Muscle layer of colon (tissue), 2 donors: Measurements from ENCODE around the gene FIBCD1.

Experiments used
- H3K27ac ChIP-seq: one replicate; pipeline ENCODE4 v1.7.0; 2013; ENCODE audit warnings: low read depth, mild to moderate bottlenecking, low read length, moderate library complexity
- H3K27me3 ChIP-seq, 2 donors: one replicate each; pipeline ENCODE4 v1.7.0; 2013; ENCODE audit warnings: low read length in 2 of 2, mild to moderate bottlenecking in 2 of 2; ENCODE audit not compliant: insufficient read depth in 2 of 2, control insufficient read depth in 1 of 2
- H3K36me3 ChIP-seq: one replicate; pipeline ENCODE4 v1.7.0; 2013; ENCODE audit warnings: mild to moderate bottlenecking, low read length; ENCODE audit not compliant: insufficient read depth
- H3K4me1 ChIP-seq: one replicate; pipeline ENCODE4 v1.7.0; 2013; ENCODE audit warnings: mild to moderate bottlenecking, low read length; ENCODE audit not compliant: insufficient read depth
- H3K4me3 ChIP-seq, 2 donors: one replicate each; pipeline ENCODE4 v1.7.0; 2013; ENCODE audit warnings: low read length in 2 of 2, low read depth in 1 of 2, mild to moderate bottlenecking in 1 of 2, moderate library complexity in 1 of 2
- H3K9ac ChIP-seq: one replicate; pipeline ENCODE4 v1.7.0; 2013; ENCODE audit warnings: low read length
- H3K9me3 ChIP-seq: one replicate; pipeline ENCODE4 v1.7.0; 2013; ENCODE audit warnings: mild to moderate bottlenecking, low read length
- donor health status: abdominal sarcoma.
- donor health status: Adenocarcinoma of cecum.

FIBCD1 gene

DNA sequence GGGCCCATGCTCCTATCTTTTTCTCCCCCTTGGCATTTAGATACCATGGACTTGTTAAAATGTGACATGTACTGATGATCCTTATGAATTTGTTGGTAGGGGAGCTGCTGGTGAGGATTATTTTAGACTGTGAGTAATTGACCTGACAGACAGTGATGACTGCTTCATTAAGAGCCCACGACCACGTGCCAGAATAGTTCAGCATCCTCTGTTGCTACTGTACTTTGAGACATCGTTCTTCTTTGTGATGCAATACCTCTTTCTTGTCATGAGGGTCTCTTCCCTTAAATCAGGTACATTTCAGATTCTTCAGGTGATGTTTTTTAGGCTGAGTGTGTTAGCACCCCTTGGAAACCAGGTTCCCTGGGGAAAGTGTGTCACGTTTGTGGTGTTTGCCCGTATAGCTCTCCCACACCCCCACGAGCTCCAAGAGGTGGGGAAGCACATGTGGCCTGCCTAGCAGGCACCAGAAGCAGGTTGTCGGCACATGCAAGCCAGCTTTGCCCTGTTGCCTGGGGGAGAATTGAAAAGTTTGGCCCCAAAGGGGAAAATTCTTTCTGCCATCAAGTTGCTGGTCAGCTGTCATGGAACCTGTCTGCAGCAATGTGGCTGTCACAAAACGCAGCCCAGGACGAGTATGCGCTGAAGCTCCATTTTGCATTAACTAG lies 67.5 kb downstream of the FIBCD1 start:
- no peak overlapping the region for H3K4me3 ChIP-seq
- no peaks in the 10 kb centered on the region for H3K27me3 ChIP-seq
- peaks cover 64% of the 10 kb centered on the region for H3K4me1 ChIP-seq
- H3K27ac ChIP-seq = no peak overlapping the region
- H3K9ac ChIP-seq = no peak overlapping the region
- H3K36me3 ChIP-seq = peaks cover 69% of the 10 kb centered on the region
- H3K9me3 ChIP-seq = no peaks in the 10 kb centered on the region

DNA sequence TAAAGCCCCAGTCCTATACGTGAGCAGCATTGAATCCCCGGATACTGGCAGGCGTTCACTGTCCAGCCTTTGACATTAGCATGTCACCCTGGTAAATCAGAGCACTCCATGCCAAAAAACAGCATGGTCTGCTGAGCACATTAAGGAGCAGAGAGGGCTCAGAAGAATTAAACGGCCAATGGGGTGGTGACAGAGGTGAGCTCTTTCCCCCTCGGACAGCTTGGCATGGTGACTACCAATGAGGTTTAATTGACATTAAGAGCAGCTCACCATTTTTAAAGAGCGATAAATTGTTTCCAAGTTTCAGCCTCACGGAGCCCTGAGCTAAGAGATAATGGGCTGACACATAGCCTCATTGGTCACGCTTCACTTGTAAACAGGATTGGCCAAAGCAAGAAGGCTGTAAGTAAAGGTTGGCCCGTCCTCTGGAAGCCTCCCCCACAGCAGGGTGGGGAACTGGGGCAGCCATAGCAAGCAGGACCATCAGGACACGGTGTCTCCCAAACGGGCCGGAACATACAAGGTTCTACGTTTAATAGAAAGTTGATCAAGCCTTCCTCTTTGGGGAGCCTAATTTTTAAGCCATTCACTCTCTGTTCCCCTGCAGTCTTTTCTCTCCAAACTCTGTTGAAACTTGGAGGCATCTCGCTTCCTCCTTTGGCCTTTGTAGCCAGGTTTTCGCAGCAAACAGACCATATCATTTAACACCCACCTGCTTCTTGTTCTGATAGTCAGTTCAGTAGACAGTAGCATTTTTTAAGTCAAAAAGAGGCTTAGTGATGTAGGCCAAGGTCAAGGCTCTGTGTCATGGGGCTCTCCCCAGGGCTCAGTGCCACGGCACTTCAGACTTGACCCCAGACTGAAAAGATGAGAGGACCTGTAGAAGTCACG lies 68.3 kb downstream of the FIBCD1 start:
- Histone ChIP-seq H3K4me1 (peaks cover 68% of the 10 kb centered on the region), H3K4me3 (no peak overlapping the region), H3K27me3 (no peaks in the 10 kb centered on the region), H3K36me3 (peaks cover 62% of the 10 kb centered on the region), H3K9ac (peak overlapping the region; percentile 8), H3K9me3 (no peaks in the 10 kb centered on the region), H3K27ac (peak overlapping the region; percentile 7)

- Histone ChIP-seq H3K27ac (no peak overlapping the region), H3K36me3 (peaks cover 55% of the 10 kb centered on the region)
Observed at GRCh38 chr9:130869250-130869649, 69.8 kb downstream of the FIBCD1 start.

GRCh38 chr9:130868230-130868629 lies 70.8 kb downstream of the FIBCD1 start:
- no peak overlapping the region for H3K9ac ChIP-seq
- no peak overlapping the region for H3K4me3 ChIP-seq
- H3K27ac ChIP-seq = no peak overlapping the region
- H3K27me3 ChIP-seq = no peaks in the 10 kb centered on the region
- H3K9me3 ChIP-seq = no peaks in the 10 kb centered on the region
- peaks cover 48% of the 10 kb centered on the region for H3K36me3 ChIP-seq
- peaks cover 75% of the 10 kb centered on the region for H3K4me1 ChIP-seq

More at GRCh38 chr9:130869250-130869649, 69.8 kb downstream of the FIBCD1 start:
- Histone ChIP-seq H3K9ac (no peak overlapping the region), H3K27me3 (no peaks in the 10 kb centered on the region), H3K9me3 (no peaks in the 10 kb centered on the region), H3K4me3 (no peak overlapping the region), H3K4me1 (peaks cover 76% of the 10 kb centered on the region)

DNA sequence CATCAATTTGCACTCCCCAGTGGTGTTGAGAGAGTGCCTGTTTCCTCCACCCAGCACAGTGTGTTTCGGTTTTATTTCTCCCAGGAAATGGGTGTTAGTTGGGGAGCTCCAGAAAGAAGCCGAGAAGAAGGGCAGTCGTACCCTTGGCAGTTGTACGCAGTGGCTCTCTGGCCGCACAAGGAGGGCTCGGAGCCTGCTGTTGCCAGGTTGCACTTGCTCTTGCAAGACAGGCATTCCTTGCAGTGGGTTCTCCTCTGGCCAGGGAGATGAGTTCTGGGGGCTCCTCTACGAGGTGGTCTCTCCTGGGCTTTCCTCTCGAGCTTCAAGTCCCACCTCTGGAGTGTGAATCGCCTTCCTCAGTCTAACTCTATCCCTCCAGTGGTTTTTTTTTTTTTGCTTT lies 71.5 kb downstream of the FIBCD1 start:
- Histone ChIP-seq H3K36me3 (peaks cover 48% of the 10 kb centered on the region), H3K4me1 (peaks cover 75% of the 10 kb centered on the region), H3K4me3 (no peak overlapping the region), H3K9ac (no peak overlapping the region), H3K27me3 (no peaks in the 10 kb centered on the region), H3K9me3 (no peaks in the 10 kb centered on the region), H3K27ac (no peak overlapping the region)

DNA sequence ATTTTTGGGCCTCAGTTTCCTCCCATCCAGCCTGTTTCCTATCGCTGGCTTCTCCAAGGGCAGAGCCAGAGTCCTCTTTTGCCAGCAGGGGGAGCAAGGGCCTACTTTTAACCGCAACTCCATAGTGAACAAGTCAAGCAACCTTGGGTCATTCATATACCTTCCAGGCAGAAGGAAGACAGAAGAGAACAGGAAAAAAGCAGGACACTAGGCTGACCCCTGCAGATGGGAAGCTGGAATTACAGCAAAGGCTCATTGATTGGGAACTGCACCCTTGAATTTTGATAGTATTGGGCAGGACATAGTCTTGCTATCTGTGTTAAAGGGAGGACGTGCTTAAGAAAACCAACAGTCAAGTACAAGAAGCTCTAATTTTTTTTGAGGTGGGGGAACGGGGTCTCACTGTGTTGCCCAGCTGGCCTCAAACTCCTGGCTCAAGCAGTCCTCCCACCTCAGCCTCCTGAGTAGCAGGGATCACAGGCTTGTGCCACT lies 72.5 kb downstream of the FIBCD1 start:
- H3K27ac ChIP-seq = peak overlapping the region; percentile 38
- H3K27me3 ChIP-seq = no peaks in the 10 kb centered on the region
- H3K9ac ChIP-seq = no peak overlapping the region
- H3K9me3 ChIP-seq = no peaks in the 10 kb centered on the region
- H3K4me1 ChIP-seq = peaks cover 76% of the 10 kb centered on the region
- no peak overlapping the region for H3K4me3 ChIP-seq
- peaks cover 41% of the 10 kb centered on the region for H3K36me3 ChIP-seq

DNA sequence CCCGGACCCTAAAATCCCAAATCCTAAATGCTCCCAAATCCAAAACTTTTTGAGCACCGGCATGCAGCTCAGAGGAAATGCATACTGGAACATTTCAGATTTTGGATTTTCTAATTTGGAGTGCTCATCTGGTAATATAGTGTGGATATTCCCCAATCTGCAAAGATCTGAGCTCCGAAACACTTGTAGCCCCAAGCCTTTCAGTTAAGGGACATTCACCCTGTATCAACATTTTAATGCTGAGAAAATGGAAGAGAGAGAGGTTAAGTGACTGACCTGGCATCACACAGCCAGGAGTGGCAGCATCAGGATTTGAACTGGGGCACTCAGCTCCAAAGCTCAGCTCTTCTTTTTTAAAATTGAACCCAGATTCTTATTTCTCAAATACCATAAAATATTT lies 73.1 kb downstream of the FIBCD1 start:
- Histone ChIP-seq H3K4me1 (peaks cover 76% of the 10 kb centered on the region), H3K9ac (no peak overlapping the region), H3K4me3 (no peak overlapping the region), H3K27me3 (no peaks in the 10 kb centered on the region), H3K36me3 (peaks cover 37% of the 10 kb centered on the region), H3K27ac (peak overlapping the region; percentile 38), H3K9me3 (no peaks in the 10 kb centered on the region)

GRCh38 chr9:130864541-130864940 lies 74.5 kb downstream of the FIBCD1 start:
- H3K36me3 ChIP-seq = peaks cover 32% of the 10 kb centered on the region
- no peak overlapping the region for H3K27ac ChIP-seq
- no peaks in the 10 kb centered on the region for H3K9me3 ChIP-seq
- H3K4me1 ChIP-seq = peaks cover 75% of the 10 kb centered on the region
- H3K27me3 ChIP-seq = no peaks in the 10 kb centered on the region
- H3K9ac ChIP-seq = no peak overlapping the region
- no peak overlapping the region for H3K4me3 ChIP-seq

DNA sequence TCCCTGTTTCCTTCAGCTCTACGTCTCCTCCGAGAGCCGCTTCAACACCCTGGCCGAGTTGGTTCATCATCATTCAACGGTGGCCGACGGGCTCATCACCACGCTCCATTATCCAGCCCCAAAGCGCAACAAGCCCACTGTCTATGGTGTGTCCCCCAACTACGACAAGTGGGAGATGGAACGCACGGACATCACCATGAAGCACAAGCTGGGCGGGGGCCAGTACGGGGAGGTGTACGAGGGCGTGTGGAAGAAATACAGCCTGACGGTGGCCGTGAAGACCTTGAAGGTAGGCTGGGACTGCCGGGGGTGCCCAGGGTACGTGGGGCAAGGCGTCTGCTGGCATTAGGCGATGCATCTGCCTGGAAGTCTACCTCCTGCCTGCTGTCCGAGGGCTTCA lies 76.3 kb downstream of the FIBCD1 start:
- Histone ChIP-seq H3K27ac (peak overlapping the region; percentile 50), H3K4me1 (peaks cover 85% of the 10 kb centered on the region), H3K9me3 (no peaks in the 10 kb centered on the region), H3K4me3 (peak overlapping the region in 1 of 2 donors; percentile 28), H3K27me3 (no peaks in the 10 kb centered on the region), H3K36me3 (peaks cover 31% of the 10 kb centered on the region), H3K9ac (peak overlapping the region; percentile 39)

DNA sequence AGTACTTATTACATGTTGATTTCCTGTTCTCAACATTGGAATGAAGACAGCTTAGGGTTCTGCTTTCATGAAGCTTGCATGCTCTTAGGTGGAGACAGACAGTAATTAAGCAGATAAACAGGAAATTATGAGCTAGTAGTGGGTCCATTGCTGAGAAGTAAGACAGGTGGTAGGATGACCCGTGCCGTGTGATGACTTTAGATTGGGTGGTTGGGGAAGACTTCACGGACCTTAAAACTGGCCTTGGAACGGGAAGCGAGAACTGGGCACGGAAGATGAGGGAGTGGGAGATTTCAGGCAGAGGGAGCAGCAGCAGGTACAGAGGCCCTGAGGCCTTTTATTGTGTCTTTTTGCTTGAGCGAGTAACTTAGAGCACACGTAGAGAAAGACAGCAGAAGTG lies 76.8 kb downstream of the FIBCD1 start:
- Histone ChIP-seq H3K27ac (peak overlapping the region; percentile 50), H3K9ac (peak overlapping the region; percentile 39), H3K9me3 (no peaks in the 10 kb centered on the region), H3K27me3 (no peaks in the 10 kb centered on the region), H3K36me3 (peaks cover 37% of the 10 kb centered on the region), H3K4me3 (no peak overlapping the region), H3K4me1 (peaks cover 85% of the 10 kb centered on the region)

- peaks cover 43% of the 10 kb centered on the region for H3K36me3 ChIP-seq
Observed at GRCh38 chr9:130861372-130862180, 77.5 kb downstream of the FIBCD1 start.

More at GRCh38 chr9:130861372-130862180, 77.5 kb downstream of the FIBCD1 start:
- Histone ChIP-seq H3K4me3 (peak overlapping the region in 1 of 2 donors; percentile 6), H3K4me1 (peaks cover 85% of the 10 kb centered on the region), H3K27ac (peak overlapping the region; percentile 50), H3K9ac (peak overlapping the region; percentile 31), H3K27me3 (no peaks in the 10 kb centered on the region), H3K9me3 (no peaks in the 10 kb centered on the region)
